A673 (cell line): ENCODE results near the gene ZNF668. TPM values are rescaled to one million over a fixed set of nuclear protein-coding genes. Genes with fewer than 3 reads are reported as not detected.

Experiments used
- BruUV-seq: library from RNA; stranded (reverse); fragments of 400-500 nt; replicated peaks from 2 replicates; lab custom pipeline; 2021; lab: Mats Ljungman, UMichigan
- CTCF ChIA-PET: fragments of 300-600 bp; sonication (Branson Sonifier 250); formaldehyde crosslinking; loops from one replicate; lab custom pipeline; 2022; ENCODE audit warnings: antibody characterized with exemption; lab: Charles Lee
- POLR2A ChIA-PET: fragments of 300-600 bp; sonication (Branson Sonifier 250); formaldehyde crosslinking; loops from one replicate; lab custom pipeline; 2022; ENCODE audit warnings: antibody characterized with exemption; ENCODE audit not compliant: low non-redundant PET; lab: Charles Lee
- DNase-seq: peaks from one replicate; pipeline ENCODE4 v3.0.0-alpha.2; 2015; ENCODE audit warnings: low spot score
- H3K27ac ChIP-seq: fragments of 200-600 bp; sonication (generic); 2 replicates; pipeline ENCODE4 v1.5.1; 2016; ENCODE audit warnings: mixed run types, low read depth, mild to moderate bottlenecking, mixed read lengths, antibody characterized with exemption, low read length; ENCODE audit not compliant: poor library complexity, severe bottlenecking
- H3K27me3 ChIP-seq: fragments of 200-600 bp; sonication (generic); replicated peaks from 2 replicates; pipeline ENCODE4 v1.6.1; 2017; ENCODE audit warnings: mixed run types, low read depth, mild to moderate bottlenecking, mixed read lengths, antibody characterized with exemption, low read length; ENCODE audit not compliant: insufficient read depth, poor library complexity
- H3K36me3 ChIP-seq: fragments of 200-600 bp; sonication (generic); 2 replicates; pipeline ENCODE4 v1.6.1; 2016; ENCODE audit warnings: mixed run types, mild to moderate bottlenecking, mixed read lengths, antibody characterized with exemption, low read length; ENCODE audit not compliant: insufficient read depth, poor library complexity, severe bottlenecking
- H3K4me1 ChIP-seq: fragments of 200-600 bp; sonication (generic); 2 replicates; pipeline ENCODE4 v1.6.1; 2017; ENCODE audit warnings: mixed run types, mild to moderate bottlenecking, mixed read lengths, antibody characterized with exemption, low read length; ENCODE audit not compliant: insufficient read depth, poor library complexity, severe bottlenecking
- H3K4me3 ChIP-seq: fragments of 200-600 bp; sonication (generic); 2 replicates; pipeline ENCODE4 v1.5.1; 2016; ENCODE audit warnings: low read depth, mixed run types, mild to moderate bottlenecking, mixed read lengths, low read length; ENCODE audit not compliant: poor library complexity, severe bottlenecking
- H3K9me3 ChIP-seq: fragments of 200-600 bp; sonication (generic); 2 replicates; pipeline ENCODE4 v1.6.1; 2016; ENCODE audit warnings: mixed run types, low read depth, mild to moderate bottlenecking, mixed read lengths, antibody characterized with exemption, low read length; ENCODE audit not compliant: poor library complexity, severe bottlenecking
- EZH2 ChIP-seq: fragments of 200-600 bp; sonication (generic); IDR thresholded peaks from 2 replicates; pipeline ENCODE4 v1.6.1; 2017; ENCODE audit warnings: borderline replicate concordance, low read depth, mild to moderate bottlenecking, mixed read lengths, antibody characterized with exemption, low read length; ENCODE audit not compliant: poor library complexity, severe bottlenecking
- intact Hi-C: fragments of 100-400 bp; cut with micrococcal nuclease; formaldehyde crosslinking; loops from one replicate; pipeline ENCODE4 v1.10.0; 2022; ENCODE audit not compliant: unreplicated experiment
- total RNA-seq: library from RNA; stranded (reverse); gene quantifications from 2 replicates; pipeline ENCODE4 v1.2.3, GENCODE V29; 2021
- TF ChIP-seq, protein P1 (sequence below): fragments of 300-800, 200-600 bp; sonication (generic); conservative IDR thresholded peaks from 2 replicates; pipeline ENCODE4 v1.5.1; 2017; ENCODE audit warnings: low read depth, mild to moderate bottlenecking, antibody characterized with exemption, low read length, moderate library complexity, mixed read lengths

Gene ZNF668
- total RNA-seq, 1 experiment from 2014 or later, result 19.8 TPM

DNA sequence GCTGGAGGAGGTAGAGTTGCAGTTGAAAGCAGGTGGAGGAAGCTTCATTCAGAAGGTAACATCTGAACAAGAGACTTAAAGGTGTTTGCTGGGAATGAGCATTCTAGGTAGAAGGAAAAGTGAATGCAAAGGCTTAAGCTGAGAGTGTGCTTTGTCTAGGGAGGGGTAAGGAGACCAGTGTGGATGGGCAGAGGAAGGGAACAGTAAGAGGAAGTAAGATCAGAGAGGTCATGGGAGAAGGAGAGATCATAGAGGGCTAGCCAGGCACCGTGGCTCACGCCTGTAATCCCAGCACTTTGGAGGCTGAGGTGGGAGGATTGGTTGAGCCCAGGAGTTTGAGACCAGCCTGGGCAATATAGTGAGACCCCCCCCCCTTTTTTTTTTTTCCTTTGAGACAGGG lies 37.3 kb downstream of the ZNF668 start:
- Histone ChIP-seq H3K27me3 (no peaks in the 10 kb centered on the region), H3K4me1 (peaks cover 7% of the 10 kb centered on the region), H3K36me3 (no peaks in the 10 kb centered on the region), H3K4me3 (no peak overlapping the region), H3K27ac (no peak overlapping the region), H3K9me3 (no peaks in the 10 kb centered on the region)
- no TSS peak for BruUV-seq
- intact Hi-C loops, result no loop called here
- no peak for DNase-seq
- ChIA-PET POLR2A (no interaction called here), CTCF (no interaction called here)
- no peak for TF ChIP-seq EZH2
- TF ChIP-seq, protein P1, sequence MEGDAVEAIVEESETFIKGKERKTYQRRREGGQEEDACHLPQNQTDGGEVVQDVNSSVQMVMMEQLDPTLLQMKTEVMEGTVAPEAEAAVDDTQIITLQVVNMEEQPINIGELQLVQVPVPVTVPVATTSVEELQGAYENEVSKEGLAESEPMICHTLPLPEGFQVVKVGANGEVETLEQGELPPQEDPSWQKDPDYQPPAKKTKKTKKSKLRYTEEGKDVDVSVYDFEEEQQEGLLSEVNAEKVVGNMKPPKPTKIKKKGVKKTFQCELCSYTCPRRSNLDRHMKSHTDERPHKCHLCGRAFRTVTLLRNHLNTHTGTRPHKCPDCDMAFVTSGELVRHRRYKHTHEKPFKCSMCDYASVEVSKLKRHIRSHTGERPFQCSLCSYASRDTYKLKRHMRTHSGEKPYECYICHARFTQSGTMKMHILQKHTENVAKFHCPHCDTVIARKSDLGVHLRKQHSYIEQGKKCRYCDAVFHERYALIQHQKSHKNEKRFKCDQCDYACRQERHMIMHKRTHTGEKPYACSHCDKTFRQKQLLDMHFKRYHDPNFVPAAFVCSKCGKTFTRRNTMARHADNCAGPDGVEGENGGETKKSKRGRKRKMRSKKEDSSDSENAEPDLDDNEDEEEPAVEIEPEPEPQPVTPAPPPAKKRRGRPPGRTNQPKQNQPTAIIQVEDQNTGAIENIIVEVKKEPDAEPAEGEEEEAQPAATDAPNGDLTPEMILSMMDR, result no peak

GRCh38 chr16:31033709-31034492 lies 40.1 kb downstream of the ZNF668 start:
- Histone ChIP-seq H3K27me3 (no peaks in the 10 kb centered on the region), H3K4me3 (peak overlapping the region; percentile 77), H3K27ac (peak overlapping the region; percentile 83), H3K36me3 (no peaks in the 10 kb centered on the region), H3K9me3 (no peaks in the 10 kb centered on the region), H3K4me1 (peaks cover 7% of the 10 kb centered on the region)
- CTCF ChIA-PET, result interaction anchor here (0.7 kb wide), 1 partner anchor 26 kb away, joined by 3 read pairs; no protein-coding TSS in a partner anchor
- POLR2A ChIA-PET, result no interaction called here
- TF ChIP-seq, protein P1, result no peak
- TF ChIP-seq EZH2, result no peak
- DNase-seq, result peak; percentile 90
- BruUV-seq, result TSS peak; percentile 75
- intact Hi-C loops, result loop anchor here (1.0 kb wide), 1 partner anchor 39 kb away; no protein-coding TSS in a partner anchor

GRCh38 chr16:31032736-31033708 lies 41.0 kb downstream of the ZNF668 start, which contains the start of gene STX4:
Gene STX4 (plus strand): TSS chr16:31033558. CDS start chr16:31033806, 248 bp downstream.
- peak; percentile 98 for DNase-seq
- no peaks in the 10 kb centered on the region for H3K27me3 ChIP-seq
- CTCF ChIA-PET, result interaction anchor here (0.7 kb wide), 1 partner anchor 26 kb away, joined by 3 read pairs; no protein-coding TSS in a partner anchor
- peaks cover 7% of the 10 kb centered on the region for H3K4me1 ChIP-seq
- H3K4me3 ChIP-seq, result peak within 1 kb of the TSS; percentile 77
- no peaks in the 10 kb centered on the region for H3K36me3 ChIP-seq
- POLR2A ChIA-PET, result interaction anchor here (0.7 kb wide), 1 partner anchor 189 kb away, joined by 3 read pairs; no protein-coding TSS in a partner anchor
- intact Hi-C loops, result no loop called here
- TF ChIP-seq, protein P1, result no peak
- no peak for TF ChIP-seq EZH2
- TSS peak; percentile 79 for BruUV-seq
- no peaks in the 10 kb centered on the region for H3K9me3 ChIP-seq
- peak within 1 kb of the TSS; percentile 83 for H3K27ac ChIP-seq
